Left ventricle myocardium inferior (tissue), 1 donor: ENCODE measurements around the gene SUN2. TPM values are rescaled to one million over a fixed set of nuclear protein-coding genes. Genes with fewer than 3 reads are reported as not detected.

Source experiments
- DNase-seq: peaks from one replicate; pipeline ENCODE4 v3.0.0-alpha.2; 2020
- H3K27ac ChIP-seq: fragments of 200-600 bp; replicated peaks from 2 replicates; pipeline ENCODE4 v1.8.0; 2021
- H3K27me3 ChIP-seq: fragments of 200-600 bp; 2 replicates; pipeline ENCODE4 v1.8.0; 2021; ENCODE audit warnings: low read depth
- H3K36me3 ChIP-seq: fragments of 200-600 bp; 2 replicates; pipeline ENCODE4 v1.8.0; 2021
- H3K4me1 ChIP-seq: fragments of 200-600 bp; 2 replicates; pipeline ENCODE4 v1.8.0; 2021
- H3K4me3 ChIP-seq: fragments of 200-600 bp; 2 replicates; pipeline ENCODE4 v1.8.0; 2021; ENCODE audit warnings: mild to moderate bottlenecking, moderate library complexity
- H3K9me3 ChIP-seq: fragments of 200-600 bp; replicated peaks from 2 replicates; pipeline ENCODE4 v1.8.0; 2021
- intact Hi-C: fragments of 100-400 bp; cut with micrococcal nuclease; formaldehyde crosslinking; loops from one replicate; pipeline ENCODE4 v1.11.0; 2022
- total RNA-seq: library from RNA; stranded (reverse); fragmentation: NEBNext Ultra II Directional; extraction: Animal tissue kit (Norgen Biotek cat#: 25700); gene quantifications from one replicate; pipeline ENCODE4 v1.2.1, GENCODE V29; 2021
- TF ChIP-seq, protein P1 (sequence below): fragments of 200-600 bp; IDR thresholded peaks from 2 replicates; pipeline ENCODE4 v1.8.0; 2021; ENCODE audit warnings: antibody characterized with exemption, mild to moderate bottlenecking, borderline replicate concordance
- donor health status: DM: no; HTN: yes; CAD: no; lungs with severe emphysema.

SUN2 gene
- total RNA-seq, 1 donor from 2014 or later = 116 TPM

DNA sequence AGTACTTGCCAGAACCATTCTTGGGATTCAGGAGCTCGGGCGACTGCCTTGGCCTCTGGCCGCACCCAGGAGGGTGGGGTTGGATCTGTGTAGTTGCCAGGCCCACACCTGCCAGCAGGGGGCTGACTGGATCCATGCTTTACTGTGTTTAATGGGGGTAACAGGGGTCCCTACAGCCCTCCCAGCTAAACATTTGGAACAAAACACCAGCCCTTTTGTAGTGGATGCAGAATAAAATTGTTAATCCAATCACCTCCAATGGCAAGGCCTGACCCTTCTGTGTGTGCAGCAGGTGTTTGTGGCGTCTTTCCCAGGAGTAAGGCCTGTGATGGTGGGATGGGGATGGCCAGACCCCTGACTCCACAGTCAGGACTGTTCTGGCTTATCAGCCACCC is 22.5 kb downstream of the SUN2 start:
- intact Hi-C loops = no loop called here
- Histone ChIP-seq H3K4me3 (no peak overlapping the region), H3K4me1 (peaks cover 63% of the 10 kb centered on the region), H3K36me3 (peaks cover 72% of the 10 kb centered on the region), H3K27me3 (no peaks in the 10 kb centered on the region), H3K27ac (peak overlapping the region; percentile 84), H3K9me3 (no peaks in the 10 kb centered on the region)
- TF ChIP-seq, protein P1, sequence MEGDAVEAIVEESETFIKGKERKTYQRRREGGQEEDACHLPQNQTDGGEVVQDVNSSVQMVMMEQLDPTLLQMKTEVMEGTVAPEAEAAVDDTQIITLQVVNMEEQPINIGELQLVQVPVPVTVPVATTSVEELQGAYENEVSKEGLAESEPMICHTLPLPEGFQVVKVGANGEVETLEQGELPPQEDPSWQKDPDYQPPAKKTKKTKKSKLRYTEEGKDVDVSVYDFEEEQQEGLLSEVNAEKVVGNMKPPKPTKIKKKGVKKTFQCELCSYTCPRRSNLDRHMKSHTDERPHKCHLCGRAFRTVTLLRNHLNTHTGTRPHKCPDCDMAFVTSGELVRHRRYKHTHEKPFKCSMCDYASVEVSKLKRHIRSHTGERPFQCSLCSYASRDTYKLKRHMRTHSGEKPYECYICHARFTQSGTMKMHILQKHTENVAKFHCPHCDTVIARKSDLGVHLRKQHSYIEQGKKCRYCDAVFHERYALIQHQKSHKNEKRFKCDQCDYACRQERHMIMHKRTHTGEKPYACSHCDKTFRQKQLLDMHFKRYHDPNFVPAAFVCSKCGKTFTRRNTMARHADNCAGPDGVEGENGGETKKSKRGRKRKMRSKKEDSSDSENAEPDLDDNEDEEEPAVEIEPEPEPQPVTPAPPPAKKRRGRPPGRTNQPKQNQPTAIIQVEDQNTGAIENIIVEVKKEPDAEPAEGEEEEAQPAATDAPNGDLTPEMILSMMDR = peak; percentile 74
- DNase-seq = no peak

DNA sequence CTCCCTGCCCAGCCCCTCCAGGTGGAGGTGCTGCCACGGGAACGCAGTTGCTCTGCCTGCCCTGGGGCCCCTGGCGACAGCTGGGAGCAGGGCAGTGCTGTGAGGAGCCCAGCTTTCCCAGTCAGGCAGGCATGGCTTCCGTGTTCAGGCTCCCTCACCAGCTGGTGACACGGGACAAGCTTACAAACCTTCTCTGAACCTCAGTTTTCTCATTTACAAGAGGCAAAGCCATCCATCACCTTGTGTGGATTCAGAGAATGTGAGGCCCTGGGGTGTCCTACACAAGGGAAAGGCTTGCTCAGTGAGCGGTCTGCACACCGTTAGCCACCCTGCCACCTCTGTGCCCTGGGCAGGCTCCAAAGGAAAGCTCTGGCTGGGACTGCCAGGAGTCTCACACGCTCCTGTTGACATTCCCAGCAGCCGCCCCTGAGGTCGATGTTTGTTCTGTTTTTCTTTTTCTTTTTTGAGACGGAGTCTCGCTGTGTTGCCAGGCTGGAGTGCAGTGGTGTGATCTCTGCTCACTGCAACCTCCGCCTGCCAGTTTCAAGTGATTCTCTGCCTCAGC is 23.5 kb downstream of the SUN2 start:
- intact Hi-C loops = no loop called here
- DNase-seq = no peak
- Histone ChIP-seq H3K9me3 (no peaks in the 10 kb centered on the region), H3K4me1 (peaks cover 62% of the 10 kb centered on the region), H3K36me3 (peaks cover 72% of the 10 kb centered on the region), H3K27ac (peak overlapping the region; percentile 84), H3K27me3 (no peaks in the 10 kb centered on the region), H3K4me3 (no peak overlapping the region)
- TF ChIP-seq, protein P1 = no peak

DNA sequence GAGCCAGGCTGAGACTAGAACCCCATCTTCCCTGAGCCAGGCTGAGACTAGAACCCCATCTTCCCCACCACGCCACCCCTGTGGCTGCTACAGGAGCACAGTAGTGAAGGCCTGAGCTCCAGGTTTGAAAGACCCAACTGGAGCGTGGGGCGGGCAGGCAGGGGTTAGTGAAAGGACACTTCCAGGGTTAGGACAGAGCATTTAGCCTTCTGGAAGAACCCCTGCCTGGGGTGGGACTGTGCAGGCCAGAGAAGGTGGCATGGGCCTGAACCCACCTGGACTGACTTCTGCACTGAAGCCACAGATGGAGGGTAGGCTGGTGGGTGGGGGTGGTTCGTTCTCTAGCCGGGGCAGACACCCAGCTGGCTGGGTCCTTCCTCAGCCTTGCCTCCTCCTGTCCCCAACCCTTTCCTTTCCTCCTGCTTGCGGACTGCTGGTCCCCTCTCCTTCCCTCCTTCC is 24.1 kb downstream of the SUN2 start:
- H3K4me1 ChIP-seq = peaks cover 62% of the 10 kb centered on the region

DNA sequence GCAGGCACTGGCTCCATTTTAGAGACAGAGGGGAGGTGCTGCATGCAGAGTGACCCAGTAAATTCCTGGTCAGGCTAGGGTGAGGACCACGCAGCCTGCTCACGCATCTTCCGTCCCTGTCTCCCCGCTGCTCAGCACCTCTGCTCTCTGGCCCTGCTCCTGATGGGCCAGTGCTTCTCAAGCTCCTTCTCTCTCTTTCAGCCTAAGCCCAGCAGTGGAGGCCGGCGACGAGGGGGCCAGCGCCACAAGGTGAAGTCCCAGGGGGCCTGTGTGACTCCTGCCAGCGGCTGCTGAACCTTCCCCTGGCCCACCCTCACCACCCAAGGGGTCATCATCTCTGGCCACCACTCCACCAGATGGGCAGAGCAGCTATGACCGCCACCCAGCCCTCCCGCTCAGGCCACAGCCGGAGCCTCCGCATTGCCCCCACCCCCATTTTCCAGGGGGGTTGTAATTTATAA is 25.4 kb downstream of the SUN2 start:
- no peaks in the 10 kb centered on the region for H3K27me3 ChIP-seq
- TF ChIP-seq, protein P1 = no peak
- no peaks in the 10 kb centered on the region for H3K9me3 ChIP-seq
- no peak overlapping the region for H3K27ac ChIP-seq
- H3K4me1 ChIP-seq = peaks cover 57% of the 10 kb centered on the region
- no peak for DNase-seq
- peaks cover 72% of the 10 kb centered on the region for H3K36me3 ChIP-seq
- no peak overlapping the region for H3K4me3 ChIP-seq
- intact Hi-C loops = no loop called here

More for the DNA sequence above, 24.1 kb downstream of the SUN2 start:
- Histone ChIP-seq H3K9me3 (no peaks in the 10 kb centered on the region), H3K27ac (peak overlapping the region; percentile 84), H3K36me3 (peaks cover 72% of the 10 kb centered on the region), H3K27me3 (no peaks in the 10 kb centered on the region), H3K4me3 (no peak overlapping the region)
- intact Hi-C loops = no loop called here
- DNase-seq = no peak
- TF ChIP-seq, protein P1 = no peak

DNA sequence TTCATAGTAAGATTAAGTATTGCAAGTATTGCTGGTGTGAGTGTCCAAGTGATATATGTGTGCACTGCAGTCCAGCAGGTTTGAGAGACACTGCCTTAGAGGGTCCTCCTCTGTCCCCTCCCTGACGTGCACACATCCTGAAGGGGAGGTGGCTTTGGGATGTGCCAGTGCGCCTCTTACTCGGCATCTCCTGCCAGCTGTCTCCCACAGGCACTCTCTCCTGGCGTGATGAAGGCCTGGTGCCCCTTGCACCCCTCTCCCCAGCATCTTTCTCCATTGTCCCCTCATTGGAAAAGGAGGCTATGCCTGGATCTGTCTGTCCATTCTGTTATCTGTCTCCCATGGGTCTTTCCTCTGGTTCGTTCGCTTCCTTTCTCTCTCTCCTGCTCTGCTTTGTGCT is 25.9 kb downstream of the SUN2 start:
- no peaks in the 10 kb centered on the region for H3K27me3 ChIP-seq
- no peaks in the 10 kb centered on the region for H3K9me3 ChIP-seq
- no peak overlapping the region for H3K4me3 ChIP-seq
- peaks cover 57% of the 10 kb centered on the region for H3K4me1 ChIP-seq
- no peak overlapping the region for H3K27ac ChIP-seq
- TF ChIP-seq, protein P1 = no peak
- intact Hi-C loops = no loop called here
- peaks cover 72% of the 10 kb centered on the region for H3K36me3 ChIP-seq
- DNase-seq = no peak
